Natural killer cell treated with Interleukin-12 subunit alpha and Interleukin-12 subunit beta and Interleukin-15 and Interleukin-18, amount 100 ng/mL, for 72 hours (primary cell): Measurements from ENCODE around the gene ARMCX4. TPM values are rescaled to one million over a fixed set of nuclear protein-coding genes. Genes with fewer than 3 reads are reported as not detected.
"Not testable (repeated sequence)": the region's sequence is repeated elsewhere in the genome, so short reads cannot be mapped to it uniquely, and the experiment has no call there.

ENCODE experiments used
- ATAC-seq, 2 donors: fragments of 150-1000 bp; cut with Tn5 transposase in 1 of 2; sonication (Bioruptor Pico), chemical (Tn5 transposase) in 1 of 2; 2 replicates each; pipeline ENCODE4 v1.10.0; 2021
- DNase-seq: peaks from one replicate; pipeline ENCODE4 v3.0.0; 2022; ENCODE audit warnings: low spot score
- H3K27ac Mint-ChIP-seq, 2 donors: 1 replicate in 1 of 2; 2 replicates in 1 of 2; pipeline ENCODE4 v1.8.0; 2022; ENCODE audit warnings: mixed read lengths in 2 of 2, mild to moderate bottlenecking in 1 of 2, moderate library complexity in 1 of 2
- H3K27me3 Mint-ChIP-seq, 2 donors: 1 replicate in 1 of 2; 2 replicates in 1 of 2; pipeline ENCODE4 v1.8.0; 2022; ENCODE audit warnings: mixed read lengths in 2 of 2
- H3K36me3 Mint-ChIP-seq: one replicate; pipeline ENCODE4 v1.8.0; 2022; ENCODE audit warnings: mixed read lengths
- H3K4me1 Mint-ChIP-seq, 2 donors: 1 replicate in 1 of 2; 2 replicates in 1 of 2; pipeline ENCODE4 v1.8.0; 2022; ENCODE audit warnings: low read depth in 2 of 2, mixed read lengths in 2 of 2, mild to moderate bottlenecking in 1 of 2
- H3K4me3 Mint-ChIP-seq: one replicate; pipeline ENCODE4 v1.8.0; 2022; ENCODE audit warnings: mixed read lengths
- H3K9me3 Mint-ChIP-seq: 2 replicates; pipeline ENCODE4 v1.8.0; 2022; ENCODE audit warnings: mixed read lengths
- total RNA-seq, 2 donors: library from RNA; stranded (reverse); gene quantifications; one replicate each; pipeline ENCODE4 v1.2.3, GENCODE V29; 2022

The ARMCX4 gene
- total RNA-seq, 2 donors from 2014 or later = 2.7 to 7.4 TPM

DNA sequence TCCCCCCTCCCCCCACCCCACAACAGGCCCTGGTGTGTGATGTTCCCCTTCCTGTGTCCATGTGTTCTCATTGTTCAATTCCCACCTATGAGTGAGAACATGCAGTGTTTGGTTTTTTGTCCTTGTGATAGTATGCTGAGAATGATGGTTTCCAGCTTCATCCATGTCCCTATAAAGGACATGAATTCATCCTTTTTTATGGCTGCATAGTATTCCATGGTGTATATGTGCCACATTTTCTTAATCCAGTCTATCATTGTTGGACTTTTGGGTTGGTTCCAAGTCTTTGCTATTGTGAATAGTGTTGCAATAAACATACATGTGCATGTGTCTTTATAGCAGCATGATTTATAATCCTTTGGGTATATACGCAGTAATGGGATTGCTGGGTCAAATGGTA is 17.7 kb downstream of the ARMCX4 start:
- H3K4me1 Mint-ChIP-seq, H3K9me3 Mint-ChIP-seq, H3K27me3 Mint-ChIP-seq, H3K36me3 Mint-ChIP-seq, H3K4me3 Mint-ChIP-seq, DNase-seq, H3K27ac Mint-ChIP-seq, ATAC-seq: not testable (repeated sequence)

DNA sequence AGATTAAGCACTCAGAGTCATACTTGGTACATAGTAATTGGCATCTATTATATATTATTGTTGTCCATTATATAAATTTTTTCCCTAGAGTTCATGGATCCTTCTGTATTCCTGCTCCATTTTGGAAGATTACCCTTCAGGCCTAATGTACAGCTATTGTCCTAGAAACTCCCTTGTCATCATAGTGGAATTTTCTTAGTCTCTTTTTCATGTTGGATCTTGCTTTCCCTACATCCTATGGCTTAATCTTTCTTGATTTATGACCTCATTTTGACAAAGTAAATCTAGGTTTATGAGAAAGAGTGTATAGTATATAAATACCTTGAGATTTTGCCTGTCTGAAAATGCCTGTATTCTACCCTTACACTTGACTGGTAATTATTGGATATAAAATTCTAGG is 22.1 kb downstream of the ARMCX4 start:
- Mint-ChIP-seq H3K27ac (no peak overlapping the region), H3K4me3 (no peak overlapping the region), H3K27me3 (peaks cover 0 to 8% of the 10 kb centered on the region in 2 donors), H3K36me3 (no peaks in the 10 kb centered on the region), H3K4me1 (no peaks in the 10 kb centered on the region), H3K9me3 (no peaks in the 10 kb centered on the region)
- no peak for DNase-seq
- ATAC-seq = no peak

DNA sequence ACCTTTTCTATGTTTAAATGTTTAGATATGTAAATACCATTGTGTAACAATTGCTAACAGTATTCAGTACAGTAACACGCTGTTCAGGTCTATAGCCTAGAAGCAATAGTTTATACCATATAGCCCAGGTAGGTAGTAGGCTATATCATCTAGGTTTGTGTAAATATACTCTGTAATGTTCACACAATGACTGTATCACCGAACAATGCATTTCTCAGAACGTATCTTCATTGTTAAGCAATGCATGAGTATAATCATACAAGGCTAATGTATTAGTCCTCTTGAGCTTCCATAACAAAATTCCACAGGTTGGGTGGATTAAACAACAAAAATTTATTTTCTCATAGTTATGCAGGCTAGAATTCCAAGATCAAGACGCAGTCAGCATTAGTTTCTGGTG is 22.7 kb downstream of the ARMCX4 start:
- no peak for ATAC-seq
- Mint-ChIP-seq H3K9me3 (no peaks in the 10 kb centered on the region), H3K27me3 (peaks cover 0 to 8% of the 10 kb centered on the region in 2 donors), H3K36me3 (no peaks in the 10 kb centered on the region), H3K4me3 (no peak overlapping the region), H3K4me1 (no peaks in the 10 kb centered on the region), H3K27ac (no peak overlapping the region)
- no peak for DNase-seq

DNA sequence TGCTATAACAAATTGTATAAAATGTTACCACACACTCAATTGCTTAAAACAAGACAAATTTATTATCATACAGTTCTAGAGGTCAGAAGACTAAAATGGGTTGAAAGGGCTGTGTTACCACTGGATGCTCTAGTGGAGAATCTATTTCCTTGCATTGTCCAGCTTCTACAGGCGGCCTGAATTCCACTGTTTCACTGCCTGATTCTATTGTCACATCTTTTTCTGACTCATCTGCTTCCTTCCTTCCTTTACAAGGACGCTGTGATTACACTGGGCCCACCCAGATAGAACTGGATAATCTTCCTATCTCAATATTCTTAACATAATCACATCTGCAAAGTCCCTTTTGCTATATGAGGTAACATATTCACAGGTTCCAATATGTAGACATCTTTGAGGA is 45.7 kb downstream of the ARMCX4 start:
- H3K4me1 Mint-ChIP-seq = no peaks in the 10 kb centered on the region
- peaks cover 4% of the 10 kb centered on the region for H3K9me3 Mint-ChIP-seq
- H3K27ac Mint-ChIP-seq = no peak overlapping the region
- H3K27me3 Mint-ChIP-seq = peaks cover 0 to 8% of the 10 kb centered on the region in 2 donors
- no peak overlapping the region for H3K4me3 Mint-ChIP-seq
- DNase-seq = no peak
- no peak for ATAC-seq
- H3K36me3 Mint-ChIP-seq = peaks cover 4% of the 10 kb centered on the region

Other genes with a start within 250 kb of the ARMCX4 start
- gene TAF7L, start 194.1 kb upstream of the ARMCX4 start, total RNA-seq = under 1 TPM; 0.19 to 0.84 TPM
- gene TIMM8A, start 136.7 kb upstream of the ARMCX4 start, total RNA-seq = 10 to 100 TPM; 18.6 to 31.9 TPM
- 1 to 10 TPM in 1 of 2 donors, under 1 TPM in 1; 0.38 to 7.2 TPM for gene BTK, start 99.3 kb upstream of the ARMCX4 start, total RNA-seq
- gene RPL36A, start 94.4 kb upstream of the ARMCX4 start, total RNA-seq = 100 to 1,000 TPM in 1 of 2 donors, 10 to 100 TPM in 1; 62.9 to 148 TPM
- 10 to 100 TPM; 42.1 to 58.2 TPM for gene GLA, start 77.5 kb upstream of the ARMCX4 start, total RNA-seq
- 10 to 100 TPM; 34.0 to 43.8 TPM for gene HNRNPH2, start 77.2 kb upstream of the ARMCX4 start, total RNA-seq
- not detected for gene ARMCX1, start 65.1 kb downstream of the ARMCX4 start, total RNA-seq
- gene ARMCX6, start 132.5 kb downstream of the ARMCX4 start, total RNA-seq = 10 to 100 TPM; 41.5 to 45.6 TPM
- 10 to 100 TPM; 39.4 to 45.1 TPM for gene ARMCX3, start 137.7 kb downstream of the ARMCX4 start, total RNA-seq
- 1 to 10 TPM; 4.3 to 5.7 TPM for gene ARMCX2, start 174.4 kb downstream of the ARMCX4 start, total RNA-seq